Measurements from ENCODE around the gene ACE2.
A peak's percentile ranks its signal among the peaks of the same experiment; 100 is the strongest.

The ACE2 gene

GRCh38 chrX:15606136-15606535, 5.4 kb upstream of the ACE2 start:
- Histone ChIP-seq H3K27me3 (ENCODE audit: insufficient read depth, low read depth) (no peaks in the 10 kb centered on the region), H3K9ac (no peak overlapping the region), H3K4me2 (peak overlapping the region; percentile 7; the same call in 1 of the 2 replicates), H3K79me2 (ENCODE audit: insufficient read depth, low read depth) (no peaks in the 10 kb centered on the region), H3K36me3 (ENCODE audit: insufficient read depth) (no peaks in the 10 kb centered on the region), H2AFZ (ENCODE audit: low read depth) (no peak overlapping the region), H3K4me1 (ENCODE audit: low read depth, poor library complexity, severe bottlenecking) (peaks cover 16% of the 10 kb centered on the region), H3K4me3 (IDR thresholded peaks at IDR 0.05; ENCODE audit: insufficient read depth, low read depth, low read length) (no peak overlapping the region), H4K20me1 (ENCODE audit: insufficient read depth) (no peaks in the 10 kb centered on the region), H3K27ac (no peak overlapping the region)
- TF ChIP-seq CTCF (conservative IDR thresholded peaks at IDR 0.05; ENCODE audit: low read depth, low read length) = no peak

- no peak overlapping the region for H3K4me3 ChIP-seq (IDR thresholded peaks at IDR 0.05; ENCODE audit: insufficient read depth, low read depth, low read length)
Measured at GRCh38 chrX:15605226-15605625, 4.5 kb upstream of the ACE2 start.

GRCh38 chrX:15602761-15603160, 2.0 kb upstream of the ACE2 start:
- peaks cover 16% of the 10 kb centered on the region for H3K4me1 ChIP-seq (ENCODE audit: low read depth, poor library complexity, severe bottlenecking)
- TF ChIP-seq CTCF (conservative IDR thresholded peaks at IDR 0.05; ENCODE audit: low read depth, low read length) = no peak
- no peak overlapping the region for H2AFZ ChIP-seq (ENCODE audit: low read depth)
- no peaks in the 10 kb centered on the region for H3K36me3 ChIP-seq (ENCODE audit: insufficient read depth)
- H3K9ac ChIP-seq = no peak overlapping the region
- no peaks in the 10 kb centered on the region for H3K27me3 ChIP-seq (ENCODE audit: insufficient read depth, low read depth)
- H3K4me2 ChIP-seq = no peak overlapping the region
- no peaks in the 10 kb centered on the region for H3K79me2 ChIP-seq (ENCODE audit: insufficient read depth, low read depth)
- H3K27ac ChIP-seq = no peak overlapping the region
- no peak overlapping the region for H3K4me3 ChIP-seq (IDR thresholded peaks at IDR 0.05; ENCODE audit: insufficient read depth, low read depth, low read length)
- H4K20me1 ChIP-seq (ENCODE audit: insufficient read depth) = no peaks in the 10 kb centered on the region

More at GRCh38 chrX:15605226-15605625, 4.5 kb upstream of the ACE2 start:
- no peak overlapping the region for H3K9ac ChIP-seq
- peaks cover 16% of the 10 kb centered on the region for H3K4me1 ChIP-seq (ENCODE audit: low read depth, poor library complexity, severe bottlenecking)
- no peaks in the 10 kb centered on the region for H3K27me3 ChIP-seq (ENCODE audit: insufficient read depth, low read depth)
- H2AFZ ChIP-seq (ENCODE audit: low read depth) = no peak overlapping the region
- no peak overlapping the region for H3K4me2 ChIP-seq
- H4K20me1 ChIP-seq (ENCODE audit: insufficient read depth) = no peaks in the 10 kb centered on the region
- no peaks in the 10 kb centered on the region for H3K36me3 ChIP-seq (ENCODE audit: insufficient read depth)
- no peaks in the 10 kb centered on the region for H3K79me2 ChIP-seq (ENCODE audit: insufficient read depth, low read depth)
- no peak for TF ChIP-seq CTCF (conservative IDR thresholded peaks at IDR 0.05; ENCODE audit: low read depth, low read length)
- H3K27ac ChIP-seq = no peak overlapping the region

- no peak overlapping the region for H3K9ac ChIP-seq
- no peaks in the 10 kb centered on the region for H3K27me3 ChIP-seq (ENCODE audit: insufficient read depth, low read depth)
- H3K36me3 ChIP-seq (ENCODE audit: insufficient read depth) = no peaks in the 10 kb centered on the region
- no peaks in the 10 kb centered on the region for H4K20me1 ChIP-seq (ENCODE audit: insufficient read depth)
- no peak overlapping the region for H2AFZ ChIP-seq (ENCODE audit: low read depth)
- no peak for TF ChIP-seq CTCF (conservative IDR thresholded peaks at IDR 0.05; ENCODE audit: low read depth, low read length)
- no peaks in the 10 kb centered on the region for H3K79me2 ChIP-seq (ENCODE audit: insufficient read depth, low read depth)
- peaks cover 16% of the 10 kb centered on the region for H3K4me1 ChIP-seq (ENCODE audit: low read depth, poor library complexity, severe bottlenecking)
- H3K4me2 ChIP-seq = no peak overlapping the region
- no peak overlapping the region for H3K4me3 ChIP-seq (IDR thresholded peaks at IDR 0.05; ENCODE audit: insufficient read depth, low read depth, low read length)
- H3K27ac ChIP-seq = no peak overlapping the region
Measured at GRCh38 chrX:15601932-15602331, 1.2 kb upstream of the ACE2 start.
